SK-N-SH (cell line): ENCODE measurements around the gene PLCB3. TPM values are rescaled to one million over a fixed set of nuclear protein-coding genes. Genes with fewer than 3 reads are reported as not detected.

ENCODE experiments used
- CTCF ChIA-PET: fragments of 300-600, 350-600 bp; formaldehyde crosslinking; extraction: SDS; loops from one replicate; lab custom pipeline; 2021; lab: Yijun Ruan, JAX
- POLR2A ChIA-PET: fragments of 350-600 bp; sonication (Branson Sonifier 250); formaldehyde crosslinking; extraction: SDS; loops from one replicate; lab custom pipeline; 2020; ENCODE audit warnings: antibody characterized with exemption, inconsistent platforms; lab: Yijun Ruan, JAX
- DNase-seq: peaks from one replicate; pipeline ENCODE4 v3.0.0; 2012
- H2AFZ ChIP-seq: fragments of 200-600 bp; sonication (generic); 2 replicates; pipeline ENCODE4 v1.8.1; 2016; ENCODE audit warnings: antibody characterized with exemption, mild to moderate bottlenecking, low read depth
- H3F3A ChIP-seq: fragments of 200-600 bp; sonication (generic); replicated peaks from 2 replicates; pipeline ENCODE3; 2016; ENCODE audit warnings: antibody characterized with exemption, mild to moderate bottlenecking; ENCODE audit not compliant: insufficient read depth
- H3K27ac ChIP-seq, 2 experiments: fragments of 200-500 bp in 1 of 2; fragments of 200-600 bp in 1 of 2; sonication (Bioruptor generic) in 1 of 2; sonication (generic), shearing (Covaris generic) in 1 of 2; 2 replicates each; pipeline versions ENCODE4 v1.5.1 to v1.6.1; 2014 to 2016; ENCODE audit warnings: low read depth in 2 of 2, inconsistent platforms in 1 of 2, low read length in 1 of 2, mild to moderate bottlenecking in 1 of 2, mixed read lengths in 1 of 2
- H3K27me3 ChIP-seq: fragments of 200-600 bp; sonication (generic), shearing (Covaris generic); 2 replicates; pipeline ENCODE4 v1.6.1; 2016; ENCODE audit warnings: mixed run types; ENCODE audit not compliant: insufficient read depth
- H3K36me3 ChIP-seq, 2 experiments: fragments of 200-500 bp in 1 of 2; fragments of 200-600 bp in 1 of 2; sonication (Bioruptor generic) in 1 of 2; sonication (generic) in 1 of 2; replicated peaks in 1 of 2; 2 replicates each; pipeline versions ENCODE3 to v1.5.1; 2014 to 2016; ENCODE audit warnings: low read length in 1 of 2, mild to moderate bottlenecking in 1 of 2; ENCODE audit not compliant: insufficient read depth in 2 of 2, control insufficient read depth in 1 of 2
- H3K4me1 ChIP-seq, 2 experiments: fragments of 200-500 bp in 1 of 2; fragments of 200-600 bp in 1 of 2; sonication (Bioruptor generic) in 1 of 2; sonication (generic), shearing (Covaris generic) in 1 of 2; 2 replicates each; pipeline versions ENCODE4 v1.5.1 to v1.6.1; 2014 to 2016; ENCODE audit warnings: low read depth in 1 of 2, low read length in 1 of 2, mixed run types in 1 of 2; ENCODE audit not compliant: insufficient read depth in 2 of 2, control insufficient read depth in 1 of 2
- H3K4me2 ChIP-seq: fragments of 200-600 bp; sonication (generic), shearing (Covaris generic); 2 replicates; pipeline ENCODE4 v1.6.1; 2017; ENCODE audit warnings: mixed run types
- H3K4me3 ChIP-seq, 2 experiments: fragments of 200-500 bp in 1 of 2; fragments of 200-600 bp in 1 of 2; sonication (Bioruptor generic) in 1 of 2; sonication (generic), shearing (Covaris generic) in 1 of 2; 2 replicates each; pipeline versions ENCODE4 v1.5.1 to v1.8.1; 2014 to 2016; ENCODE audit warnings: low read depth in 2 of 2, inconsistent platforms in 1 of 2, low read length in 1 of 2, mild to moderate bottlenecking in 1 of 2, mixed read lengths in 1 of 2, moderate library complexity in 1 of 2
- H3K79me2 ChIP-seq: fragments of 200-600 bp; sonication (generic); 2 replicates; pipeline ENCODE4 v1.8.1; 2017; ENCODE audit warnings: mild to moderate bottlenecking; ENCODE audit not compliant: insufficient read depth
- H3K9ac ChIP-seq: fragments of 200-600 bp; sonication (generic); 2 replicates; pipeline ENCODE4 v1.6.1; 2017; ENCODE audit warnings: mixed run types
- H3K9me2 ChIP-seq: fragments of 200-600 bp; sonication (generic); 2 replicates; pipeline ENCODE4 v1.6.1; 2017; ENCODE audit warnings: mixed run types
- H3K9me3 ChIP-seq: fragments of 200-600 bp; sonication (generic); 2 replicates; pipeline ENCODE4 v1.6.1; 2017; ENCODE audit warnings: mixed run types, mild to moderate bottlenecking, moderate library complexity
- H4K20me1 ChIP-seq: fragments of 200-600 bp; sonication (generic); 2 replicates; pipeline ENCODE4 v1.6.1; 2017; ENCODE audit warnings: mild to moderate bottlenecking, mixed run types; ENCODE audit not compliant: insufficient read depth
- FOXJ3 ChIP-seq: sonication (generic); formaldehyde crosslinking; IDR thresholded peaks from 2 replicates; pipeline ENCODE4 v1.5.1; 2020; ENCODE audit warnings: mild to moderate bottlenecking, missing genetic modification reagents
- TCF12 ChIP-seq: IDR thresholded peaks from 2 replicates; pipeline ENCODE4 v1.4.0; 2012
- WGBS: methylation state at CpG from one replicate; pipeline ENCODE4 v1.1.6; 2017; ENCODE audit warnings: low lambda C conversion rate; 5-methylcytosine and 5-hydroxymethylcytosine counted together
- polyA plus RNA-seq, 3 experiments: library from polyadenylated mRNA; depleted of rRNA; stranded (reverse); fragments of >200 nt; gene quantifications; 2 replicates each; pipeline ENCODE4 v1.2.3, GENCODE V29; 2012
- TF ChIP-seq, protein P1 (sequence below): IDR thresholded peaks from 2 replicates; pipeline ENCODE4 v1.4.0; 2012; ENCODE audit warnings: low read depth
- TF ChIP-seq, protein P2 (sequence below): fragments of 200-600 bp; sonication (generic); IDR thresholded peaks from 2 replicates; pipeline ENCODE4 v1.6.1; 2017; ENCODE audit warnings: antibody characterized with exemption, mild to moderate bottlenecking, moderate library complexity

Gene PLCB3
- polyA plus RNA-seq, 1 of the 3 experiments (the other 2 are of a cell fraction): 30.4 TPM

DNA sequence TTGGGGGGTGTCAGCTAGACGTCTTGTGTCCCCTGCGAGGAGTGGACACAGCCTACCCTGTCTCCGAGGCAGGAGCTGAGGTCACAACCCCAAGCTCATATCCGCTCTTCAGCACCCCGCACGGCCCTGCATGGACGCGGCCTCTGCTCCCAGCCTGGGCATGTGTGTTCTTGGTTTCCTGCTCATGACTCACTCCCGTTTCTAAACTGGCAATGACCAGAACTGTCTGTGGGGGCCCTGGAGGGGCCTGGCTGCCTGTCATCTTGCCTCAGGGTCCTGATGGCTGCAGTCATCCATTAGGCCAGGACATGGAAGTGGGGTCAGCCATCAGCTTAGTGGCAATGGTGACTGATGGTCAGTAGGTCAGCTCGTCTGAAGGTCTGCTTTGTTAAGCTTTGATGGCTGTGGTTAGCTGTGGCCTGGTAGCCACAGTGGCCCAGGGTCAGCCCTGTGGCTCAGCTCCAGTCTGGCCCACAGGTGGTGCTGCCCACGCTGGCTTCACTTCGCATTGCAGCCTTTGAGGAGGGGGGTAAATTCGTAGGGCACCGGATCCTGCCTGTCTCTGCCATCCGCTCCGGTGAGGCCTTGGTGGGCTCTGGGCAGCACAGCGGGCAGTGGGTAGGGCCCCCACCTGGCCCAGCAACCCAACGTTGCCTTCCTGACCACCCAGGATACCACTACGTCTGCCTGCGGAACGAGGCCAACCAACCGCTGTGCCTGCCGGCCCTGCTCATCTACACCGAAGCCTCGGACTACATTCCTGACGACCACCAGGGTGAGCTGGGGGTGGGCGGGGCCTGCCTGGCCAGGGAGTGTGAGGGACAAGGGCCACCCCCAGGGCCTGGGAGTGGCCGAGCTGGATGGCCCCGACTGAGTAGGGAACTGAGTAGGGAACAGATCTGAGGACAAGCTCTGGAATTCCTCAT lies 12.0 kb downstream of the PLCB3 start:
- ChIA-PET POLR2A (interaction anchor here (1.2 to 2.8 kb wide), 5 partner anchors 8 to 26 kb away, joined by 3 to 41 read pairs (median 11); partner anchors contain the start of genes FKBP2, PLCB3 and PPP1R14B), CTCF (interaction anchor here (1.1 to 5.7 kb wide), 10 partner anchors 9 to 427 kb away, joined by 3 to 119 read pairs (median 10); partner anchors contain the start of genes PLCB3 and PPP1R14B)
- no peak overlapping the region for H3K4me3 ChIP-seq
- no peaks in the 10 kb centered on the region for H4K20me1 ChIP-seq
- peaks cover 3 to 47% of the 10 kb centered on the region in 2 experiments; a peak in 3 of 4 replicates for H3K4me1 ChIP-seq
- H3K9me3 ChIP-seq: no peaks in the 10 kb centered on the region
- no peaks in the 10 kb centered on the region; the same call in none of the 2 replicates for H3K79me2 ChIP-seq
- no peaks in the 10 kb centered on the region for H3K9me2 ChIP-seq
- H3K9ac ChIP-seq: no peak overlapping the region
- peak overlapping the region; percentile 20; the same call in 1 of the 2 replicates for H3K4me2 ChIP-seq
- H3K27ac ChIP-seq: peak overlapping the region; percentile 29 to 94; a peak in 3 of 4 replicates
- TF ChIP-seq, protein P1, sequence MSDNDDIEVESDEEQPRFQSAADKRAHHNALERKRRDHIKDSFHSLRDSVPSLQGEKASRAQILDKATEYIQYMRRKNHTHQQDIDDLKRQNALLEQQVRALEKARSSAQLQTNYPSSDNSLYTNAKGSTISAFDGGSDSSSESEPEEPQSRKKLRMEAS: no peak
- TF ChIP-seq, protein P2, sequence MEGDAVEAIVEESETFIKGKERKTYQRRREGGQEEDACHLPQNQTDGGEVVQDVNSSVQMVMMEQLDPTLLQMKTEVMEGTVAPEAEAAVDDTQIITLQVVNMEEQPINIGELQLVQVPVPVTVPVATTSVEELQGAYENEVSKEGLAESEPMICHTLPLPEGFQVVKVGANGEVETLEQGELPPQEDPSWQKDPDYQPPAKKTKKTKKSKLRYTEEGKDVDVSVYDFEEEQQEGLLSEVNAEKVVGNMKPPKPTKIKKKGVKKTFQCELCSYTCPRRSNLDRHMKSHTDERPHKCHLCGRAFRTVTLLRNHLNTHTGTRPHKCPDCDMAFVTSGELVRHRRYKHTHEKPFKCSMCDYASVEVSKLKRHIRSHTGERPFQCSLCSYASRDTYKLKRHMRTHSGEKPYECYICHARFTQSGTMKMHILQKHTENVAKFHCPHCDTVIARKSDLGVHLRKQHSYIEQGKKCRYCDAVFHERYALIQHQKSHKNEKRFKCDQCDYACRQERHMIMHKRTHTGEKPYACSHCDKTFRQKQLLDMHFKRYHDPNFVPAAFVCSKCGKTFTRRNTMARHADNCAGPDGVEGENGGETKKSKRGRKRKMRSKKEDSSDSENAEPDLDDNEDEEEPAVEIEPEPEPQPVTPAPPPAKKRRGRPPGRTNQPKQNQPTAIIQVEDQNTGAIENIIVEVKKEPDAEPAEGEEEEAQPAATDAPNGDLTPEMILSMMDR: peak; percentile 25; the same call in 1 of the 2 replicates
- no peak overlapping the region for H2AFZ ChIP-seq
- peaks cover 5% of the 10 kb centered on the region for H3F3A ChIP-seq
- H3K36me3 ChIP-seq: peaks cover 27 to 39% of the 10 kb centered on the region in 2 experiments
- DNase-seq: peak; percentile 70
- WGBS: 75% methylated on average over 28 of the region's 29 CpGs
- H3K27me3 ChIP-seq: no peaks in the 10 kb centered on the region

DNA sequence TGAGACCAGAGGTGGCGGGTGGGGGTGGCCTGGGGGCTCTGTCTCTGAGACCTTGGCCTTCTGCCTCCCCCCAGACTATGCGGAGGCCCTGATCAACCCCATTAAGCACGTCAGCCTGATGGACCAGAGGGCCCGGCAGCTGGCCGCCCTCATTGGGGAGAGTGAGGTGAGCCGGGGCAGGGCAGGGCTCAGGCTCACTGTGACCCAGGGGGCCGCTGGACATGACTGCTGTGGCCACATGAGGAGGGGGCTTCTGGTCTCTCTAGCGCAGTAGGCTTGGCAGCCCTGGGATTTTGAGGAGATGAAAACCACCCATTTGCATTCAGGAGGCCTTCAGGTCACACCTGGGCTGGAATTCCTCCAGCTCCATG lies 12.6 kb downstream of the PLCB3 start:
- Histone ChIP-seq H3K4me2 (no peak overlapping the region), H3K27ac (peak overlapping the region in 1 of 2 experiments; percentile 94; a peak in 2 of 4 replicates), H3K9ac (no peak overlapping the region), H3K79me2 (no peaks in the 10 kb centered on the region; the same call in none of the 2 replicates), H4K20me1 (no peaks in the 10 kb centered on the region), H3K4me1 (peaks cover 10 to 54% of the 10 kb centered on the region in 2 experiments; a peak in 3 of 4 replicates), H3F3A (peaks cover 11% of the 10 kb centered on the region), H2AFZ (no peak overlapping the region), H3K9me3 (no peaks in the 10 kb centered on the region), H3K27me3 (no peaks in the 10 kb centered on the region), H3K4me3 (no peak overlapping the region), H3K9me2 (no peaks in the 10 kb centered on the region), H3K36me3 (peaks cover 27 to 32% of the 10 kb centered on the region in 2 experiments)
- no peak for DNase-seq
- CTCF ChIA-PET: interaction anchor here (0.9 to 5.7 kb wide), 13 partner anchors 10 to 495 kb away, joined by 3 to 119 read pairs (median 5); partner anchors contain the start of genes NUDT22, PLCB3, PPP1R14B and TRPT1
- WGBS: 93% methylated on average over 4 of the region's 8 CpGs
- POLR2A ChIA-PET: interaction anchor here (1.0 to 2.8 kb wide), 9 partner anchors 8 to 54 kb away, joined by 3 to 41 read pairs (median 5); partner anchors contain the start of genes FKBP2, NUDT22, PLCB3 and PPP1R14B
- TF ChIP-seq TCF12: no peak
- 0 out of 2 replicates have a peak, but pooled peaks have one; percentile 26 for TF ChIP-seq FOXJ3 (CRISPR knock-in tag)
